Measurements from ENCODE around the gene ARHGAP18.

DNA sequence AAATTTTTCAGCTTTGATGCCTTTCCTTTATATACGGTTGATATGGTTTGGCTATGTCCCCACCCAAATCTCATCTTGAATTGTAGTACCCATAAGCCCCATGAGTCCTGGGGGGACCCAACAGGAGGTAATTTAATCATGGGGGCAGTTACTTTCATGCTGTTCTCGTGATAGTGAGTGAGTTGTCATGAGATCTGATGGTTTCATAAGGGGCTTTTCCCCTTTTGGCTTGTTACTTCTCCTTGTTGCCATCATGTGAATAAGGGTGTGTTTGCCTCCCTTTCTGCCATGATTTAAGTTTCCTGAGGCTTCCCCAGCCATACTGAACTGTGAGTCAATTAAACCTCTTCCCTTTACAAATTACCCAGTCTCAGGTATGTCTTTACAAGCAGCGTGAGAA, 66.8 kb downstream of the ARHGAP18 start:
- TF ChIP-seq ASH2L (IDR thresholded peaks at IDR 0.05; ENCODE audit: borderline replicate concordance, low read depth): no peak
- TF ChIP-seq, protein P1, sequence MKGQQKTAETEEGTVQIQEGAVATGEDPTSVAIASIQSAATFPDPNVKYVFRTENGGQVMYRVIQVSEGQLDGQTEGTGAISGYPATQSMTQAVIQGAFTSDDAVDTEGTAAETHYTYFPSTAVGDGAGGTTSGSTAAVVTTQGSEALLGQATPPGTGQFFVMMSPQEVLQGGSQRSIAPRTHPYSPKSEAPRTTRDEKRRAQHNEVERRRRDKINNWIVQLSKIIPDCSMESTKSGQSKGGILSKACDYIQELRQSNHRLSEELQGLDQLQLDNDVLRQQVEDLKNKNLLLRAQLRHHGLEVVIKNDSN (IDR thresholded peaks at IDR 0.05; ENCODE audit: borderline replicate concordance, extremely low read length, insufficient read depth, low read depth, low read length): no peak
- no peak for TF ChIP-seq POLR2AphosphoS2 (IDR thresholded peaks at IDR 0.05; ENCODE audit: low read depth, low read length)
- TF ChIP-seq, protein P2, sequence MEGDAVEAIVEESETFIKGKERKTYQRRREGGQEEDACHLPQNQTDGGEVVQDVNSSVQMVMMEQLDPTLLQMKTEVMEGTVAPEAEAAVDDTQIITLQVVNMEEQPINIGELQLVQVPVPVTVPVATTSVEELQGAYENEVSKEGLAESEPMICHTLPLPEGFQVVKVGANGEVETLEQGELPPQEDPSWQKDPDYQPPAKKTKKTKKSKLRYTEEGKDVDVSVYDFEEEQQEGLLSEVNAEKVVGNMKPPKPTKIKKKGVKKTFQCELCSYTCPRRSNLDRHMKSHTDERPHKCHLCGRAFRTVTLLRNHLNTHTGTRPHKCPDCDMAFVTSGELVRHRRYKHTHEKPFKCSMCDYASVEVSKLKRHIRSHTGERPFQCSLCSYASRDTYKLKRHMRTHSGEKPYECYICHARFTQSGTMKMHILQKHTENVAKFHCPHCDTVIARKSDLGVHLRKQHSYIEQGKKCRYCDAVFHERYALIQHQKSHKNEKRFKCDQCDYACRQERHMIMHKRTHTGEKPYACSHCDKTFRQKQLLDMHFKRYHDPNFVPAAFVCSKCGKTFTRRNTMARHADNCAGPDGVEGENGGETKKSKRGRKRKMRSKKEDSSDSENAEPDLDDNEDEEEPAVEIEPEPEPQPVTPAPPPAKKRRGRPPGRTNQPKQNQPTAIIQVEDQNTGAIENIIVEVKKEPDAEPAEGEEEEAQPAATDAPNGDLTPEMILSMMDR (IDR thresholded peaks at IDR 0.05 in 2 of 3, conservative IDR thresholded peaks at IDR 0.05 in 1 of 3; ENCODE audit: control insufficient read depth in 2 of 3, extremely low read depth in 1 of 3, insufficient read depth in 1 of 3, low read depth in 3 of 3, low read length in 3 of 3): no peak
- TF ChIP-seq EP300 (IDR thresholded peaks at IDR 0.05; ENCODE audit: borderline replicate concordance in 1 of 2, control insufficient read depth in 1 of 2, low read depth in 2 of 2, low read length in 2 of 2): no peak
- TF ChIP-seq, protein P3, sequence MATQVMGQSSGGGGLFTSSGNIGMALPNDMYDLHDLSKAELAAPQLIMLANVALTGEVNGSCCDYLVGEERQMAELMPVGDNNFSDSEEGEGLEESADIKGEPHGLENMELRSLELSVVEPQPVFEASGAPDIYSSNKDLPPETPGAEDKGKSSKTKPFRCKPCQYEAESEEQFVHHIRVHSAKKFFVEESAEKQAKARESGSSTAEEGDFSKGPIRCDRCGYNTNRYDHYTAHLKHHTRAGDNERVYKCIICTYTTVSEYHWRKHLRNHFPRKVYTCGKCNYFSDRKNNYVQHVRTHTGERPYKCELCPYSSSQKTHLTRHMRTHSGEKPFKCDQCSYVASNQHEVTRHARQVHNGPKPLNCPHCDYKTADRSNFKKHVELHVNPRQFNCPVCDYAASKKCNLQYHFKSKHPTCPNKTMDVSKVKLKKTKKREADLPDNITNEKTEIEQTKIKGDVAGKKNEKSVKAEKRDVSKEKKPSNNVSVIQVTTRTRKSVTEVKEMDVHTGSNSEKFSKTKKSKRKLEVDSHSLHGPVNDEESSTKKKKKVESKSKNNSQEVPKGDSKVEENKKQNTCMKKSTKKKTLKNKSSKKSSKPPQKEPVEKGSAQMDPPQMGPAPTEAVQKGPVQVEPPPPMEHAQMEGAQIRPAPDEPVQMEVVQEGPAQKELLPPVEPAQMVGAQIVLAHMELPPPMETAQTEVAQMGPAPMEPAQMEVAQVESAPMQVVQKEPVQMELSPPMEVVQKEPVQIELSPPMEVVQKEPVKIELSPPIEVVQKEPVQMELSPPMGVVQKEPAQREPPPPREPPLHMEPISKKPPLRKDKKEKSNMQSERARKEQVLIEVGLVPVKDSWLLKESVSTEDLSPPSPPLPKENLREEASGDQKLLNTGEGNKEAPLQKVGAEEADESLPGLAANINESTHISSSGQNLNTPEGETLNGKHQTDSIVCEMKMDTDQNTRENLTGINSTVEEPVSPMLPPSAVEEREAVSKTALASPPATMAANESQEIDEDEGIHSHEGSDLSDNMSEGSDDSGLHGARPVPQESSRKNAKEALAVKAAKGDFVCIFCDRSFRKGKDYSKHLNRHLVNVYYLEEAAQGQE (IDR thresholded peaks at IDR 0.05; ENCODE audit: low read depth, low read length): no peak

Measured in GM12878 (cell line).